Measurements from ENCODE around the gene FNDC3A. TPM values are rescaled to one million over a fixed set of nuclear protein-coding genes. Genes with fewer than 3 reads are reported as not detected.

FNDC3A gene
- total RNA-seq, 1 experiment from 2014 or later, result 15.6 TPM

DNA sequence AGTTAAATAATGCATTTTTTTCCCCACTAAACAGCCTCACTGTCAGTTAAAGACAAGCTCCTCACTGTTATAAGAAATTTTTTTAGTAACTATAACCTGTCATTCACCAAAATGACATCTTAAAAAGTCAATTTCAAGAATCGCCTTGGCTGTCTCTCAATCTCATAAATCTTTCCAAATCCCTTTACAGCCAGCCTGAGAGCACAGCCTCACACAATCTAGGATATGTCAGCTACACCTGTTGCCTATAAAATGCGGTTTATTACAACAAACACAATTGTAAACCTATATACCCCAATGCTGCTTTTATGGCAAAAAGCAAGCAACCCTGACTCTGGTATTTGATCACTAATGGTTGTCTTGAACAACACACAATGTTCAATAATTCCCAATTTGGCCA, 29.5 kb upstream of the FNDC3A start:
- H4K20me1 ChIP-seq (ENCODE audit: low read length), result no peaks in the 10 kb centered on the region
- no TSS peak for BruUV-seq (replicated peaks)
- no peaks in the 10 kb centered on the region for H3K36me3 ChIP-seq (ENCODE audit: low read depth, low read length)
- no peak overlapping the region for H3K4me2 ChIP-seq (ENCODE audit: low read length)
- ChIA-PET POLR2A (ENCODE audit: unreplicated experiment) (no interaction called here), CTCF (no interaction called here)
- no peak overlapping the region for H3K9ac ChIP-seq (ENCODE audit: low read length)
- H3K79me2 ChIP-seq (ENCODE audit: low read length), result no peaks in the 10 kb centered on the region
- H3K4me1 ChIP-seq (ENCODE audit: insufficient read depth, low read length), result no peaks in the 10 kb centered on the region
- H3K9me2 ChIP-seq (replicated peaks; ENCODE audit: low read length), result no peaks in the 10 kb centered on the region
- no peak overlapping the region for H3K4me3 ChIP-seq (ENCODE audit: low read length)
- no peak overlapping the region for H3K27ac ChIP-seq (ENCODE audit: low read length)
- H2AFZ ChIP-seq (ENCODE audit: low read length), result no peak overlapping the region
- intact Hi-C loops (cut with micrococcal nuclease), result no loop called here
- no peak for DNase-seq
- no peak for ATAC-seq
- H3K9me3 ChIP-seq (ENCODE audit: low read length), result no peaks in the 10 kb centered on the region
- TF ChIP-seq EZH2 (IDR thresholded peaks at IDR 0.05; ENCODE audit: low read length, unreplicated experiment) (no peak), EZH2phosphoT487 (IDR thresholded peaks at IDR 0.05; ENCODE audit: borderline replicate concordance, low read length) (no peak)
- TF ChIP-seq, protein P1, sequence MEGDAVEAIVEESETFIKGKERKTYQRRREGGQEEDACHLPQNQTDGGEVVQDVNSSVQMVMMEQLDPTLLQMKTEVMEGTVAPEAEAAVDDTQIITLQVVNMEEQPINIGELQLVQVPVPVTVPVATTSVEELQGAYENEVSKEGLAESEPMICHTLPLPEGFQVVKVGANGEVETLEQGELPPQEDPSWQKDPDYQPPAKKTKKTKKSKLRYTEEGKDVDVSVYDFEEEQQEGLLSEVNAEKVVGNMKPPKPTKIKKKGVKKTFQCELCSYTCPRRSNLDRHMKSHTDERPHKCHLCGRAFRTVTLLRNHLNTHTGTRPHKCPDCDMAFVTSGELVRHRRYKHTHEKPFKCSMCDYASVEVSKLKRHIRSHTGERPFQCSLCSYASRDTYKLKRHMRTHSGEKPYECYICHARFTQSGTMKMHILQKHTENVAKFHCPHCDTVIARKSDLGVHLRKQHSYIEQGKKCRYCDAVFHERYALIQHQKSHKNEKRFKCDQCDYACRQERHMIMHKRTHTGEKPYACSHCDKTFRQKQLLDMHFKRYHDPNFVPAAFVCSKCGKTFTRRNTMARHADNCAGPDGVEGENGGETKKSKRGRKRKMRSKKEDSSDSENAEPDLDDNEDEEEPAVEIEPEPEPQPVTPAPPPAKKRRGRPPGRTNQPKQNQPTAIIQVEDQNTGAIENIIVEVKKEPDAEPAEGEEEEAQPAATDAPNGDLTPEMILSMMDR (conservative IDR thresholded peaks at IDR 0.05; ENCODE audit: low read depth, low read length), result no peak
- H3K27me3 ChIP-seq (ENCODE audit: low read length), result no peaks in the 10 kb centered on the region
- no peaks in the 10 kb centered on the region for H3F3A ChIP-seq (ENCODE audit: low read length, unreplicated experiment)

DNA sequence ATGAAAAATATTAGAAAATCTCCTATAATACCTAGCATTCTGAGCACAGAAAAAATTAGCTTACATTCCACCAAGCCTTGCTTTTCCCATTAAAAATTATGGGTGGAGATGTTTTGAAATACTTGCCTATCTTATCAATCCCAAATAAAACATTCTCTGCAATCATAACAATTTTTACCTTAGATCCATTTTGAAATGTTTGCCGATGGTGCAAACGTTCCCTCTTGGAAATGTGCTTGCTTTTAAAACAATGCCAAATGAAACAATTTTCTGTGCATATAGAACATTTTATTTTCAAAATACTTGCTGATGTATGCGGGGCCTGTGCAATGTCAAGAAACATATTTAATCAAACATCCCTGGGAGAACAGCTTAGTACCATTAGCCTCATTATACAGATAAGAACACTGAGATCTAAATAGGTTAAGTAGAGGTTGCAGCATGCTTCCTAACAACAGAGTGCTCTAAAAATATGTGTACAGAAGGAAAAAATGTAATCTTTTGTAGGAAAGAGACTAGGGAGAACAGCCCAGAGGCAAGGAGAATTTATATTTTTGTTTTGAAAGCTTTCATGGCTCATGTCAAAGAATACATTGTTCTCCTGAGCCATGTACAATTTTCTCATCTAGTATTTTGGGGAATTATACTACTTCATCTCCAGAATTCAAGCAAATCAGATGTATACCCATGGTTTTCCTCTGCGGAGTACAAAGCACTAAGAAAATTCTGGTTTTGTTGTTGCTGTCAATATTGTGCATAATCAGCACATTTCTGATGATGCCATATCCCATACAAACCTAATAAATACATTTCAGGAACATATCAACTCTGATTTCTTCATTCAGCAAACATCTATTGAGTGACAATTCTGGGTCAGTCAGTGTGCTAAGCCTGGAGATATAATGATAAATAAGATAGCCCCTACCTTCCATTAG, 25.9 kb upstream of the FNDC3A start:
- ATAC-seq, result no peak; the same call in 1 of the 2 replicates
- no peak overlapping the region for H3K4me2 ChIP-seq (ENCODE audit: low read length)
- ChIA-PET POLR2A (ENCODE audit: unreplicated experiment) (interaction anchor here (0.8 kb wide), 1 partner anchor 375 kb away, joined by 3 read pairs; no protein-coding TSS in a partner anchor), CTCF (no interaction called here)
- no peak for DNase-seq
- H3K27ac ChIP-seq (ENCODE audit: low read length), result no peak overlapping the region
- no peak for TF ChIP-seq EZH2 (IDR thresholded peaks at IDR 0.05; ENCODE audit: low read length, unreplicated experiment)
- TF ChIP-seq, protein P1 (conservative IDR thresholded peaks at IDR 0.05; ENCODE audit: low read depth, low read length), result no peak
- no peak for TF ChIP-seq EZH2phosphoT487 (IDR thresholded peaks at IDR 0.05; ENCODE audit: borderline replicate concordance, low read length)
- H3K36me3 ChIP-seq (ENCODE audit: low read depth, low read length), result no peaks in the 10 kb centered on the region
- no peaks in the 10 kb centered on the region for H3F3A ChIP-seq (ENCODE audit: low read length, unreplicated experiment)
- intact Hi-C loops (cut with micrococcal nuclease), result no loop called here
- no peaks in the 10 kb centered on the region for H4K20me1 ChIP-seq (ENCODE audit: low read length)
- BruUV-seq (replicated peaks), result TSS peak; percentile 84
- no peaks in the 10 kb centered on the region for H3K27me3 ChIP-seq (ENCODE audit: low read length)
- no peak overlapping the region for H2AFZ ChIP-seq (ENCODE audit: low read length)
- H3K79me2 ChIP-seq (ENCODE audit: low read length), result no peaks in the 10 kb centered on the region
- no peaks in the 10 kb centered on the region for H3K9me2 ChIP-seq (replicated peaks; ENCODE audit: low read length)
- H3K9ac ChIP-seq (ENCODE audit: low read length), result no peak overlapping the region
- H3K4me1 ChIP-seq (ENCODE audit: insufficient read depth, low read length), result no peaks in the 10 kb centered on the region; the same call in 1 of the 2 replicates
- no peaks in the 10 kb centered on the region for H3K9me3 ChIP-seq (ENCODE audit: low read length)
- H3K4me3 ChIP-seq (ENCODE audit: low read length), result no peak overlapping the region

DNA sequence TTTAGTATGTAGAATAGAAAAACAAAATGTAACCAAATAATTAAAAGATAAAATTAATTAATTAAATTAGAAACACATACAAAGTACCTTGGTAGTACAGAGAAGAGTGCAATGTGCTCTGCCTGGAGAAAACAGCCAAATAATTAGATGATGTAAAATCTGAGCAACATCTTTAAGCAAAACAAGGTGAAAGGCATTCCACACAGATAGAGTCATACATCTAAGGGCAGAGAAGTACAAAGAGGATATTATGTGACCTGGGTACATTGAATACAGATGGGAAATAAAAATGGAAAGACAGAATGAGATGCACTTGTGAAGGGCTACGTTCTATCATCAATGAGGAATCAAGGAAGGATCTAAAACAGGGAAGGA, 25.2 kb upstream of the FNDC3A start:
- H3K79me2 ChIP-seq (ENCODE audit: low read length), result no peaks in the 10 kb centered on the region
- no peak overlapping the region for H3K4me3 ChIP-seq (ENCODE audit: low read length)
- intact Hi-C loops (cut with micrococcal nuclease), result no loop called here

More for the DNA sequence above, 25.2 kb upstream of the FNDC3A start:
- TF ChIP-seq EZH2phosphoT487 (IDR thresholded peaks at IDR 0.05; ENCODE audit: borderline replicate concordance, low read length) (no peak), EZH2 (IDR thresholded peaks at IDR 0.05; ENCODE audit: low read length, unreplicated experiment) (no peak)
- TF ChIP-seq, protein P1 (conservative IDR thresholded peaks at IDR 0.05; ENCODE audit: low read depth, low read length), result no peak
- Histone ChIP-seq H4K20me1 (ENCODE audit: low read length) (no peaks in the 10 kb centered on the region), H3K9ac (ENCODE audit: low read length) (no peak overlapping the region), H3F3A (ENCODE audit: low read length, unreplicated experiment) (no peaks in the 10 kb centered on the region), H3K27me3 (ENCODE audit: low read length) (no peaks in the 10 kb centered on the region), H3K27ac (ENCODE audit: low read length) (no peak overlapping the region), H3K9me3 (ENCODE audit: low read length) (no peaks in the 10 kb centered on the region), H3K4me2 (ENCODE audit: low read length) (no peak overlapping the region), H3K4me1 (ENCODE audit: insufficient read depth, low read length) (no peaks in the 10 kb centered on the region; the same call in 1 of the 2 replicates), H2AFZ (ENCODE audit: low read length) (no peak overlapping the region), H3K9me2 (replicated peaks; ENCODE audit: low read length) (no peaks in the 10 kb centered on the region), H3K36me3 (ENCODE audit: low read depth, low read length) (no peaks in the 10 kb centered on the region)
- DNase-seq (peak; percentile 38), ATAC-seq (peak; percentile 83)
- POLR2A ChIA-PET (ENCODE audit: unreplicated experiment), result no interaction called here
- BruUV-seq (replicated peaks), result no TSS peak
- CTCF ChIA-PET, result no interaction called here
